GM19455 (cell line): ENCODE results near the gene MTMR11.
A peak's percentile ranks its signal among the peaks of the same experiment; 100 is the strongest.

Experiments
- ATAC-seq: cut with Tn5 transposase; IDR thresholded peaks from one replicate; pipeline ENCODE4 v1.9.1; 2021; ENCODE audit not compliant: unreplicated experiment

Gene MTMR11

GRCh38 chr1:149937759-149938158, 1.1 kb upstream of the MTMR11 start:
- no peak for ATAC-seq

GRCh38 chr1:149936992-149937705, 470 bp upstream of the MTMR11 start:
- no peak for ATAC-seq

- ATAC-seq, result no peak
These were observed 2.3 kb downstream of the MTMR11 start for GRCh38 chr1:149934356-149934755.

GRCh38 chr1:149933208-149933607, 3.5 kb downstream of the MTMR11 start:
- no peak for ATAC-seq

- ATAC-seq, result no peak
These were observed 4.2 kb downstream of the MTMR11 start for GRCh38 chr1:149932474-149932873.

GRCh38 chr1:149931212-149931790, 5.4 kb downstream of the MTMR11 start:
- ATAC-seq, result no peak

- ATAC-seq, result no peak
These were observed 6.8 kb downstream of the MTMR11 start for GRCh38 chr1:149929856-149930255.

GRCh38 chr1:149928401-149928724, 8.3 kb downstream of the MTMR11 start:
- no peak for ATAC-seq

GRCh38 chr1:149927563-149928400, 8.9 kb downstream of the MTMR11 start, which contains the start of gene SF3B4:
TSS of gene SF3B4 (minus strand) at chr1:149927803. CDS start at chr1:149927759, 44 bp downstream.
- ATAC-seq, result peak; percentile 88

- ATAC-seq, result no peak
These were observed 9.6 kb downstream of the MTMR11 start for GRCh38 chr1:149927056-149927562.

- ATAC-seq, result no peak
These were observed 10.4 kb downstream of the MTMR11 start for GRCh38 chr1:149926296-149926695.

GRCh38 chr1:149925751-149926150, 10.9 kb downstream of the MTMR11 start:
- no peak for ATAC-seq

GRCh38 chr1:149925345-149925744, 11.3 kb downstream of the MTMR11 start:
- no peak for ATAC-seq

GRCh38 chr1:149923626-149924025, 13.1 kb downstream of the MTMR11 start:
- ATAC-seq, result no peak

GRCh38 chr1:149917571-149918144, 19.0 kb downstream of the MTMR11 start, which contains the start of gene SV2A:
TSS of gene SV2A (minus strand) at chr1:149917844. CDS start at chr1:149913840, 4,004 bp downstream.
- ATAC-seq, result no peak

GRCh38 chr1:149916898-149917252, 19.8 kb downstream of the MTMR11 start:
- ATAC-seq, result no peak

GRCh38 chr1:149916193-149916897, 20.3 kb downstream of the MTMR11 start:
- ATAC-seq, result no peak

GRCh38 chr1:149915429-149916192, 21.1 kb downstream of the MTMR11 start:
- ATAC-seq, result no peak

GRCh38 chr1:149914545-149914944, 22.1 kb downstream of the MTMR11 start:
- ATAC-seq, result no peak

GRCh38 chr1:149906570-149907075, 30.1 kb downstream of the MTMR11 start:
- ATAC-seq, result no peak
